Esophagus (tissue), 2 donors: ENCODE data around the gene ABR. TPM values are rescaled to one million over a fixed set of nuclear protein-coding genes. Genes with fewer than 3 reads are reported as not detected.
A peak's percentile ranks its signal among the peaks of the same experiment; 100 is the strongest.

Source experiments
- H3K27ac ChIP-seq, 2 donors: one replicate each; pipeline ENCODE4 v1.5.1; 2013; ENCODE audit warnings: low read depth in 2 of 2, mild to moderate bottlenecking in 2 of 2, inconsistent platforms in 1 of 2, low read length in 1 of 2, moderate library complexity in 1 of 2
- H3K27me3 ChIP-seq, 2 donors: one replicate each; pipeline ENCODE4 v1.6.1; 2013; ENCODE audit warnings: low read length in 2 of 2, control low read depth in 1 of 2, mild to moderate bottlenecking in 1 of 2; ENCODE audit not compliant: insufficient read depth in 2 of 2, control insufficient read depth in 1 of 2
- H3K36me3 ChIP-seq, 2 donors: one replicate each; pipeline ENCODE4 v1.6.1; 2013; ENCODE audit warnings: low read length in 1 of 2; ENCODE audit not compliant: control insufficient read depth in 2 of 2, insufficient read depth in 2 of 2
- H3K4me1 ChIP-seq, 2 donors: one replicate each; pipeline ENCODE4 v1.6.1; 2013; ENCODE audit warnings: low read length in 1 of 2; ENCODE audit not compliant: control insufficient read depth in 2 of 2, insufficient read depth in 2 of 2
- H3K4me3 ChIP-seq, 2 donors: one replicate each; pipeline ENCODE4 v1.5.1; 2013; ENCODE audit warnings: low read length in 2 of 2, mild to moderate bottlenecking in 2 of 2, low read depth in 1 of 2, moderate library complexity in 1 of 2
- H3K9me3 ChIP-seq, 2 donors: one replicate each; pipeline ENCODE4 v1.6.1; 2013; ENCODE audit warnings: mild to moderate bottlenecking in 2 of 2, low read depth in 1 of 2, low read length in 1 of 2, moderate library complexity in 1 of 2; ENCODE audit not compliant: control insufficient read depth in 2 of 2, insufficient read depth in 1 of 2
- WGBS, 2 donors: extraction: QIAGEN DNeasy Blood & Tissue Kit; methylation state at CpG; one replicate each; pipeline ENCODE4 v1.1.7; 2013; 5-methylcytosine and 5-hydroxymethylcytosine counted together
- polyA plus RNA-seq, 2 donors: library from polyadenylated mRNA; stranded (reverse); fragments of 200-250 nt; gene quantifications; one replicate each; pipeline ENCODE4 v1.2.3, GENCODE V29; 2013
- donor health status: healthy with polysubstance abuse.
- donor health status: Bipolar disorder and iron deficiency.

ABR gene
- polyA plus RNA-seq, 2 donors, result 48.6 to 57.7 TPM

GRCh38 chr17:1056761-1057160 is 123.0 kb downstream of the ABR start:
- no peaks in the 10 kb centered on the region for H3K4me1 ChIP-seq
- H3K4me3 ChIP-seq, result no peak overlapping the region
- H3K27me3 ChIP-seq, result no peaks in the 10 kb centered on the region
- H3K27ac ChIP-seq, result no peak overlapping the region
- 78 to 82% methylated on average over 10 of the region's 10 CpGs for WGBS, 2 donors
- H3K36me3 ChIP-seq, result peaks cover 12 to 51% of the 10 kb centered on the region in 2 donors
- no peaks in the 10 kb centered on the region for H3K9me3 ChIP-seq

- H3K9me3 ChIP-seq, result no peaks in the 10 kb centered on the region
- H3K4me1 ChIP-seq, result no peaks in the 10 kb centered on the region
- H3K27me3 ChIP-seq, result no peaks in the 10 kb centered on the region
- 49 to 54% methylated on average over 22 of the region's 22 CpGs for WGBS, 2 donors
- peak overlapping the region in 1 of 2 donors; percentile 13 for H3K27ac ChIP-seq
- no peak overlapping the region for H3K4me3 ChIP-seq
- peaks cover 12 to 48% of the 10 kb centered on the region in 2 donors for H3K36me3 ChIP-seq
Measured at GRCh38 chr17:1055751-1056645, 123.8 kb downstream of the ABR start.

DNA sequence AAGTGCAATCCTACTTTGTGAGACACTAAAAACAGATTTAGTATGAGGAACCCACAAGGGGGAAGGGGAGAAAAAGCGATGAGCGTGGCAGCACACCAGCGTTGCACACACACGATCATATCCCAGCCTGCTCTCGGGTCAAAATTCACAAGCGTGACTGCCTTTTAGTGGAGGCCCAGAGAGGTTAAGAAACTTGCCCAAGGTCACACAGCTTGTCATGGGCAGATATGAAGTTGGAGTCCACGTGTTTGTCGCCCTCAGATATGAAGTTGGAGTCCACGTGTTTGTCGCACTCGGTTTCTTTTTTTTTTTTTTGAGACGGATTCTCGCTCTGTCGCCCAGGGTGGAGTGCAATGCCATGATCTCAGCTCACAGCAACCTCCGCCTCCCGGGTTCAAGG is 124.5 kb downstream of the ABR start:
- H3K27me3 ChIP-seq, result no peaks in the 10 kb centered on the region
- no peaks in the 10 kb centered on the region for H3K9me3 ChIP-seq
- H3K27ac ChIP-seq, result no peak overlapping the region
- peaks cover 10 to 51% of the 10 kb centered on the region in 2 donors for H3K36me3 ChIP-seq
- WGBS, 2 donors, result 88 to 89% methylated on average over 16 of the region's 16 CpGs
- H3K4me3 ChIP-seq, result no peak overlapping the region
- H3K4me1 ChIP-seq, result no peaks in the 10 kb centered on the region

DNA sequence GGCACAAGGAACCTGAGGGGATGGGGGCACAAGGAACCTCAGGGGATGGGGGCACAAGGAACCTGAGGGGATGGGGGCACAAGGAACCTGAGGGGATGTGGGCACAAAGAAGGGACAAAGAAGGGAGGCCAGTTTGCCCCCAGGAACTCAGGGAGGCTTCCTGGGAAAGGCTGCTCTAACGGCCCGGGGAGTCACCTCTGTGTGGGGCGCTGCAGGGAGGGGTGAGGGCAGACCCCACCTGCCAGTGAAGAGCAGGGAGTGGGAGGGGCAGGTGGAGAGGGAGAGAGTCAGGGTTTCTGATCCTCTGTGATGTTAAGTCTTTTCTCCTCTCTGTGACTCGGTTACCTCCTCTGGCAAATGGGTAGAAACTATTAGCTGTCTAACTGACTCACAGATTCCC is 125.1 kb downstream of the ABR start:
- peaks cover 14 to 51% of the 10 kb centered on the region in 2 donors for H3K36me3 ChIP-seq
- 86 to 87% methylated on average over 4 of the region's 4 CpGs for WGBS, 2 donors
- no peak overlapping the region for H3K4me3 ChIP-seq
- no peaks in the 10 kb centered on the region for H3K9me3 ChIP-seq
- H3K27me3 ChIP-seq, result no peaks in the 10 kb centered on the region
- no peak overlapping the region for H3K27ac ChIP-seq
- no peaks in the 10 kb centered on the region for H3K4me1 ChIP-seq

GRCh38 chr17:1053661-1054360 is 126.0 kb downstream of the ABR start:
- Histone ChIP-seq H3K4me1 (no peaks in the 10 kb centered on the region), H3K36me3 (peaks cover 15 to 49% of the 10 kb centered on the region in 2 donors), H3K27ac (no peak overlapping the region), H3K9me3 (no peaks in the 10 kb centered on the region), H3K4me3 (no peak overlapping the region), H3K27me3 (no peaks in the 10 kb centered on the region)
- WGBS, 2 donors, result 89 to 92% methylated on average over 35 of the region's 35 CpGs

DNA sequence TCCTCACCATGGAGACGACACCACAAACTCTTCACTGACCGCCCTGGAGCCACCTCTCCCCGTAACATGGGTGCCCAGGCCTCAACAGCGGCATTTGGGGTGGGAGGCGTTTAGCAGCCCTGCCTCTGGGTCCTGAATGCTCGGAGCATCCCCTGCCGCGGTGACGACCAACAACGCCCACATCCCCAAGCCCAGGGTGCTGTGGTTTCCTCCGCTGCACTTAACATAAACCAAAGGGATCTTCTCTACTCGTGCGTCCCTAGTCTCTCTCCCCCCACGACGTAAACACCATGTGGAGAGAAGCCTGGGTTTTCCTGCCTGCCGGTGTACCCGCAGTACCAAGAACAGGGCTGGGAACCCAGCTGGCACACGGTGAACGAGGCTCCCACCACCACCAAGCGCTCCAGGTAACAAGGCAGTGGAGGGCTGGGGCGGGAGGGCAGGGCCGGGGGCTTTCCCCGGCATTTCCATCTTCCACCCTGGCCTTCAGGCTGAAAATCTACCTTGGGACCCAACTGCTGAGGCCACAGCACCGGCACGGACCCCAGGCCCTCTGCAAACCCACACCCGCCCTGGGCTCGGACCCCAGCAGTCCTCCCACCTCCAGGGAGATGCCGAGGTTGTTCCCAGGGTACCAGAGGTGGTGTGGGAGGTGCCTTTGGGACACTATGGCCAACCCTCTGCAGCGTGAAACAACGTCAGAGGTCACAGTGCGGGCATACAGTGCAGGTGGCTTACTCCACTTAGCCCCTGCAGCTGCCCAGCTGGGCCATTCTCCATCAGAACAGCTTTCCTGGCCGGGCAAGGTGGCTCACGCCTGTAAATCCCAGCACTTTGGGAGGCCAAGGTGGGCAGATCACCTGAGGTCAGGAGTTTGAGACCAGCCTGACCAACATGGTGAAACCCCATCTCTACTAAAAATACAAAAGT is 128.5 kb downstream of the ABR start:
- WGBS, 2 donors, result 86 to 87% methylated on average over 32 to 33 of the region's 33 CpGs
- peaks cover 12 to 55% of the 10 kb centered on the region in 2 donors for H3K36me3 ChIP-seq

GRCh38 chr17:1050246-1050995 is 129.4 kb downstream of the ABR start:
- Histone ChIP-seq H3K36me3 (peaks cover 12 to 53% of the 10 kb centered on the region in 2 donors), H3K4me1 (no peaks in the 10 kb centered on the region), H3K27me3 (no peaks in the 10 kb centered on the region), H3K27ac (no peak overlapping the region), H3K9me3 (no peaks in the 10 kb centered on the region), H3K4me3 (no peak overlapping the region)
- WGBS, 2 donors, result 81 to 88% methylated on average over 22 of the region's 22 CpGs

More for the DNA sequence above, 128.5 kb downstream of the ABR start:
- Histone ChIP-seq H3K27me3 (no peaks in the 10 kb centered on the region), H3K27ac (peak overlapping the region in 1 of 2 donors; percentile 14), H3K4me3 (no peak overlapping the region), H3K4me1 (no peaks in the 10 kb centered on the region), H3K9me3 (no peaks in the 10 kb centered on the region)

DNA sequence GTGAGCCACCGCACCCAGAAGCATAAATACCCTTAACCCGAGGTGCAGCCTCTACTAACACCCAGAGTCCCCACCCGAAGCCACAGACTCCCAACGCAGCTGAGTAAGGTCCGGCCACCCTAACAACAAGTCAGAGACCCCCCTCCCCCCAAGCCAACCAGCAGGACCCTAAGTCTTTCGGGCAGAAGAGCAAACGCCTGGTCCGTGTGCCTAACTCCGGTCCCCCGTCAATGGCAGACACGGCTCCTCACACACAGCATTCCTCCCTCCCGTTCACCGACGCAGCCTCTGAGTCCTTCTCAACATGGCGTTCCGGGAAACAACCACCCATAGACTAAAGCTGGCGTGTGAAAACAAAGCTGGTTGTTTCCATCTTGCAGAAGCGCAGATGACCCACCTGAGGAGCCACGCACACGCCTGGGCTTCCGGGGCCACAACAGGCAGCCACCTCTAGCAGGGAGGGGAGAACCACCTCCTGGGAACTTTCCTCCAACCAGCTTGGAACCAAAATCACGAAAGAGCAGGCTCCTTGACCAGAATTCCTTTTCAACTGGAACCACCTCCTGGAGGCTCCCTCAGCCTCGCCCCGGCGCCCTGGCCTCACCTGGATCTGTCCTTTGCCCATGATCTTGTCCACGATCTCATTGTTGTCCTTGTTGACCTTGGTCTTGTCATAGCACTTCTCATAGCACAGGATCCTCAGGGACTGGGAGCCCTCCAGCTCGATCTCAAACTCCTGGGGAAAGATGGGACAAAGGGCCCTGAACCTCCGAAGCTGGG is 130.1 kb downstream of the ABR start:
- no peaks in the 10 kb centered on the region for H3K9me3 ChIP-seq
- H3K4me3 ChIP-seq, result no peak overlapping the region
- H3K36me3 ChIP-seq, result peaks cover 12 to 50% of the 10 kb centered on the region in 2 donors
- no peaks in the 10 kb centered on the region for H3K27me3 ChIP-seq
- H3K4me1 ChIP-seq, result no peaks in the 10 kb centered on the region
- H3K27ac ChIP-seq, result no peak overlapping the region
- WGBS, 2 donors, result 90 to 93% methylated on average over 28 of the region's 28 CpGs
